SK-N-SH treated with all-trans-retinoic acid at 6 μM for 48 hours (cell line): ENCODE measurements around the gene AFM.

ENCODE experiments used
- ATAC-seq: fragments of 200-7000 bp; cut with Tn5 transposase; 3 replicates; pipeline ENCODE4 v1.9.1; 2020; ENCODE audit warnings: mild to moderate bottlenecking, moderate library complexity
- ARNTL ChIP-seq: fragments of 450-650 bp; formaldehyde crosslinking; IDR thresholded peaks from 2 replicates; pipeline ENCODE4 v1.5.0; 2020; ENCODE audit warnings: low read depth, mild to moderate bottlenecking, moderate library complexity, borderline replicate concordance
- BACH2 ChIP-seq: fragments of 250-450 bp; sonication (Bioruptor Pico); IDR thresholded peaks from 2 replicates; pipeline ENCODE4 v1.9.0; 2021; ENCODE audit warnings: mild to moderate bottlenecking, borderline replicate concordance
- CSDC2 ChIP-seq: fragments of 250-450 bp; sonication (Bioruptor Pico); IDR thresholded peaks from 2 replicates; pipeline ENCODE4 v1.5.0; 2020; ENCODE audit warnings: mild to moderate bottlenecking, moderate library complexity
- CSRNP3 ChIP-seq: fragments of 250-450 bp; sonication (Bioruptor Pico); IDR thresholded peaks from 2 replicates; pipeline ENCODE4 v1.5.1; 2021; ENCODE audit warnings: mild to moderate bottlenecking, moderate library complexity
- ESRRG ChIP-seq: fragments of 250-450 bp; sonication (Bioruptor Pico); IDR thresholded peaks from 2 replicates; pipeline ENCODE4 v1.6.1; 2021; ENCODE audit warnings: mild to moderate bottlenecking
- GLIS3 ChIP-seq: fragments of 250-450 bp; sonication (Bioruptor Pico); IDR thresholded peaks from 2 replicates; pipeline ENCODE4 v1.5.0; 2020; ENCODE audit warnings: mild to moderate bottlenecking, moderate library complexity
- PPARA ChIP-seq: fragments of 250-450 bp; sonication (Bioruptor Pico); IDR thresholded peaks from 2 replicates; pipeline ENCODE4 v1.5.0; 2020; ENCODE audit warnings: mild to moderate bottlenecking, borderline replicate concordance
- RARB ChIP-seq: fragments of 250-450 bp; sonication (Bioruptor Pico); IDR thresholded peaks from 2 replicates; pipeline ENCODE4 v1.8.0; 2021; ENCODE audit warnings: mild to moderate bottlenecking, moderate library complexity
- SNAI2 ChIP-seq: fragments of 250-450 bp; sonication (Bioruptor Pico); IDR thresholded peaks from 2 replicates; pipeline ENCODE4 v1.5.0; 2020; ENCODE audit warnings: mild to moderate bottlenecking, moderate library complexity
- TCF4 ChIP-seq: fragments of 250-450 bp; sonication (Bioruptor Pico); IDR thresholded peaks from 2 replicates; pipeline ENCODE4 v1.8.0; 2021; ENCODE audit warnings: mild to moderate bottlenecking, moderate library complexity, borderline replicate concordance
- TOX ChIP-seq: fragments of 250-450 bp; sonication (Bioruptor Pico); IDR thresholded peaks from 2 replicates; pipeline ENCODE4 v1.8.0; 2021; ENCODE audit warnings: mild to moderate bottlenecking, moderate library complexity, borderline replicate concordance
- TSHZ2 ChIP-seq: fragments of 250-450 bp; sonication (Bioruptor Pico); IDR thresholded peaks from 2 replicates; pipeline ENCODE4 v1.5.0; 2020; ENCODE audit warnings: mild to moderate bottlenecking, moderate library complexity
- ZC3H10 ChIP-seq: fragments of 250-450 bp; sonication (Bioruptor Pico); IDR thresholded peaks from 2 replicates; pipeline ENCODE4 v1.5.1; 2021; ENCODE audit warnings: mild to moderate bottlenecking, moderate library complexity
- ZFP3 ChIP-seq: fragments of 250-450 bp; sonication (Bioruptor Pico); IDR thresholded peaks from 2 replicates; pipeline ENCODE4 v1.5.0; 2020; ENCODE audit warnings: mild to moderate bottlenecking, moderate library complexity
- ZFP30 ChIP-seq: fragments of 450-650 bp; formaldehyde crosslinking; IDR thresholded peaks from 2 replicates; pipeline ENCODE4 v1.5.0; 2022; ENCODE audit warnings: mild to moderate bottlenecking, moderate library complexity
- ZNF565 ChIP-seq: fragments of 450-650 bp; formaldehyde crosslinking; conservative IDR thresholded peaks from 2 replicates; pipeline ENCODE4 v1.5.0; 2020; ENCODE audit warnings: low read depth, mild to moderate bottlenecking, moderate library complexity
- ZNF70 ChIP-seq: fragments of 450-650 bp; formaldehyde crosslinking; IDR thresholded peaks from 2 replicates; pipeline ENCODE4 v1.5.0; 2020; ENCODE audit warnings: mild to moderate bottlenecking, moderate library complexity
- ZNF8 ChIP-seq: fragments of 450-650 bp; formaldehyde crosslinking; IDR thresholded peaks from 2 replicates; pipeline ENCODE4 v1.5.0; 2020; ENCODE audit warnings: mild to moderate bottlenecking, moderate library complexity
- TF ChIP-seq, protein P1 (sequence below): fragments of 250-450 bp; sonication (Bioruptor Pico); IDR thresholded peaks from 2 replicates; pipeline ENCODE4 v1.5.1; 2020; ENCODE audit warnings: low read depth, mild to moderate bottlenecking, moderate library complexity
- TF ChIP-seq, protein P2 (sequence below): fragments of 250-450 bp; sonication (Bioruptor Pico); IDR thresholded peaks from 2 replicates; pipeline ENCODE4 v1.8.0; 2021; ENCODE audit warnings: low read depth, mild to moderate bottlenecking, moderate library complexity, borderline replicate concordance
- TF ChIP-seq, protein P3 (sequence below): fragments of 250-450 bp; sonication (Bioruptor Pico); IDR thresholded peaks from 2 replicates; pipeline ENCODE4 v1.8.0; 2020; ENCODE audit warnings: mild to moderate bottlenecking, moderate library complexity, borderline replicate concordance

The AFM gene

GRCh38 chr4:73507541-73507940 is 26.0 kb downstream of the AFM start (continued):
- TF ChIP-seq, protein P1, sequence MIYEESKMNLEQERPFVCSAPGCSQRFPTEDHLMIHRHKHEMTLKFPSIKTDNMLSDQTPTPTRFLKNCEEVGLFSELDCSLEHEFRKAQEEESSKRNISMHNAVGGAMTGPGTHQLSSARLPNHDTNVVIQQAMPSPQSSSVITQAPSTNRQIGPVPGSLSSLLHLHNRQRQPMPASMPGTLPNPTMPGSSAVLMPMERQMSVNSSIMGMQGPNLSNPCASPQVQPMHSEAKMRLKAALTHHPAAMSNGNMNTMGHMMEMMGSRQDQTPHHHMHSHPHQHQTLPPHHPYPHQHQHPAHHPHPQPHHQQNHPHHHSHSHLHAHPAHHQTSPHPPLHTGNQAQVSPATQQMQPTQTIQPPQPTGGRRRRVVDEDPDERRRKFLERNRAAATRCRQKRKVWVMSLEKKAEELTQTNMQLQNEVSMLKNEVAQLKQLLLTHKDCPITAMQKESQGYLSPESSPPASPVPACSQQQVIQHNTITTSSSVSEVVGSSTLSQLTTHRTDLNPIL (CRISPR knock-in tag): no peak
- TF ChIP-seq, protein P2, sequence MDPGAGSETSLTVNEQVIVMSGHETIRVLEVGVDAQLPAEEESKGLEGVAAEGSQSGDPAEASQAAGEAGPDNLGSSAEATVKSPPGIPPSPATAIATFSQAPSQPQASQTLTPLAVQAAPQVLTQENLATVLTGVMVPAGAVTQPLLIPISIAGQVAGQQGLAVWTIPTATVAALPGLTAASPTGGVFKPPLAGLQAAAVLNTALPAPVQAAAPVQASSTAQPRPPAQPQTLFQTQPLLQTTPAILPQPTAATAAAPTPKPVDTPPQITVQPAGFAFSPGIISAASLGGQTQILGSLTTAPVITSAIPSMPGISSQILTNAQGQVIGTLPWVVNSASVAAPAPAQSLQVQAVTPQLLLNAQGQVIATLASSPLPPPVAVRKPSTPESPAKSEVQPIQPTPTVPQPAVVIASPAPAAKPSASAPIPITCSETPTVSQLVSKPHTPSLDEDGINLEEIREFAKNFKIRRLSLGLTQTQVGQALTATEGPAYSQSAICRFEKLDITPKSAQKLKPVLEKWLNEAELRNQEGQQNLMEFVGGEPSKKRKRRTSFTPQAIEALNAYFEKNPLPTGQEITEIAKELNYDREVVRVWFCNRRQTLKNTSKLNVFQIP (CRISPR knock-in tag): no peak
- TF ChIP-seq PPARA (CRISPR knock-in tag) (no peak), CSDC2 (CRISPR knock-in tag) (no peak), ZFP3 (CRISPR knock-in tag) (no peak), RARB (no peak), ZNF565 (CRISPR knock-in tag) (no peak), TOX (CRISPR knock-in tag) (no peak), ZC3H10 (CRISPR knock-in tag) (no peak), TCF4 (CRISPR knock-in tag) (no peak)

DNA sequence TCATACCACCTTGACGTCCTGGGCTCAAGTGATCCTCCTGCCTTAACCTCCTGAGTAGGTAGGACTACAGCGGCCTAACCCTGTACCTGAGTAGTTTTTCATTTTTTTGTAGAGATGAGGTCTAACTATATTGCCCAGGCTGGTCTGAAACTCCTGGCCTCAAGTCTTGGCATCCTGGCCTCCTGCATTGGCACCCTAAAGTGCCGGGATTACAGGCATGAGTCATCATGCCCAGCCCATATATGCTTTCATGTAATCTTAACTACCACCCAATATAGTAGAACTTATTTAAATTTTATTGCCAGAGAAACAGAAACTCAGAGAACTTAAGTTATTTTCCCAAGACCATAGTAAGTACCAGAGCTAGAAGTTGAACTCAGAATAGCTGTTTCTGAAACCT is 27.1 kb downstream of the AFM start:
- ATAC-seq: no peak
- TF ChIP-seq TOX (CRISPR knock-in tag) (no peak), ZNF8 (no peak), CSRNP3 (CRISPR knock-in tag) (no peak), ZNF70 (CRISPR knock-in tag) (no peak), ARNTL (CRISPR knock-in tag) (no peak), ESRRG (CRISPR knock-in tag) (no peak), GLIS3 (no peak), RARB (no peak), BACH2 (CRISPR knock-in tag) (no peak), CSDC2 (CRISPR knock-in tag) (no peak)
- TF ChIP-seq, protein P3, sequence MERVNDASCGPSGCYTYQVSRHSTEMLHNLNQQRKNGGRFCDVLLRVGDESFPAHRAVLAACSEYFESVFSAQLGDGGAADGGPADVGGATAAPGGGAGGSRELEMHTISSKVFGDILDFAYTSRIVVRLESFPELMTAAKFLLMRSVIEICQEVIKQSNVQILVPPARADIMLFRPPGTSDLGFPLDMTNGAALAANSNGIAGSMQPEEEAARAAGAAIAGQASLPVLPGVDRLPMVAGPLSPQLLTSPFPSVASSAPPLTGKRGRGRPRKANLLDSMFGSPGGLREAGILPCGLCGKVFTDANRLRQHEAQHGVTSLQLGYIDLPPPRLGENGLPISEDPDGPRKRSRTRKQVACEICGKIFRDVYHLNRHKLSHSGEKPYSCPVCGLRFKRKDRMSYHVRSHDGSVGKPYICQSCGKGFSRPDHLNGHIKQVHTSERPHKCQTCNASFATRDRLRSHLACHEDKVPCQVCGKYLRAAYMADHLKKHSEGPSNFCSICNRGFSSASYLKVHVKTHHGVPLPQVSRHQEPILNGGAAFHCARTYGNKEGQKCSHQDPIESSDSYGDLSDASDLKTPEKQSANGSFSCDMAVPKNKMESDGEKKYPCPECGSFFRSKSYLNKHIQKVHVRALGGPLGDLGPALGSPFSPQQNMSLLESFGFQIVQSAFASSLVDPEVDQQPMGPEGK (CRISPR knock-in tag): no peak

DNA sequence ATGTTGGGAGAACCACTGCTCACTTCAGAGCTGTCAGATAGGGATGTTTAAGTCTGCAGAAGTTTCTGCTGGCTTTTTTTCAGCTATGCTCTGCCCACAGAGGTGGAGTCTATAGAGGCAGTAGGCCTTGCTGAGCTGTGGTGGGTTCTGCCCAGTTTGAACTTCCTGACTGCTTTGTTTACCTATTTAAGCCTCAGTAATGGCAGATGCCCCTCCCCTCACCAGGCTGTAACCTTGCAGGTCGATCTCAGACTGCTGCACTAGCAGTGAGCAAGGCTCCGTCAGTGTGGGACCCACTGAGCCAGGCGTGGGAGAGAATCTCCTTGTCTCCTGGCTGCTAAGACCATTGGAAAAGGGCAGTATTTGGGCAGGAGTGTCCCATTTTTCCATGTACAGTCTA is 36.8 kb downstream of the AFM start:
- TF ChIP-seq BACH2 (CRISPR knock-in tag) (no peak), RARB (no peak), ZFP3 (CRISPR knock-in tag) (no peak), TCF4 (CRISPR knock-in tag) (no peak), CSDC2 (CRISPR knock-in tag) (no peak), TSHZ2 (CRISPR knock-in tag) (no peak)
- TF ChIP-seq, all 23 proteins: peak for 0
- ATAC-seq: no peak

- no peak for ATAC-seq
Observed at GRCh38 chr4:73520821-73521220, 39.3 kb downstream of the AFM start.

More at GRCh38 chr4:73520821-73521220, 39.3 kb downstream of the AFM start:
- TF ChIP-seq ZNF8: no peak
- no peak for TF ChIP-seq BACH2 (CRISPR knock-in tag)
- TF ChIP-seq, protein P2 (CRISPR knock-in tag): no peak
- TF ChIP-seq ZC3H10 (CRISPR knock-in tag): no peak
- TF ChIP-seq SNAI2 (CRISPR knock-in tag): no peak
- no peak for TF ChIP-seq ZFP30 (CRISPR knock-in tag)
- TF ChIP-seq ARNTL (CRISPR knock-in tag): no peak
